Posterior cingulate gyrus (tissue), 11 donors: ENCODE results near the gene PEX7.
A peak's percentile ranks its signal among the peaks of the same experiment; 100 is the strongest.
"Not testable (repeated sequence)": the region's sequence is repeated elsewhere in the genome, so short reads cannot be mapped to it uniquely, and the experiment has no call there.

ENCODE experiments used
- DNase-seq, 10 donors: peaks; one replicate each; pipeline versions ENCODE4 v3.0.0 to v3.0.0-alpha.2; 2020 to 2021; ENCODE audit warnings: mixed read lengths in 3 of 10
- intact Hi-C: fragments of 100-400 bp; cut with DNase I; formaldehyde crosslinking; loops from one replicate; pipeline ENCODE4 v1.15.1; 2023

PEX7 gene

GRCh38 chr6:136790411-136791295, 31.7 kb upstream of the PEX7 start:
- intact Hi-C loops: no loop called here
- DNase-seq: no peak

GRCh38 chr6:136791296-136792094, 30.9 kb upstream of the PEX7 start:
- peak in 8 of 10 donors; percentile 34 to 93 (median 56) for DNase-seq
- intact Hi-C loops: loop anchor here (2.0 kb wide), 1 partner anchor 209 kb away; no protein-coding TSS in a partner anchor

DNA sequence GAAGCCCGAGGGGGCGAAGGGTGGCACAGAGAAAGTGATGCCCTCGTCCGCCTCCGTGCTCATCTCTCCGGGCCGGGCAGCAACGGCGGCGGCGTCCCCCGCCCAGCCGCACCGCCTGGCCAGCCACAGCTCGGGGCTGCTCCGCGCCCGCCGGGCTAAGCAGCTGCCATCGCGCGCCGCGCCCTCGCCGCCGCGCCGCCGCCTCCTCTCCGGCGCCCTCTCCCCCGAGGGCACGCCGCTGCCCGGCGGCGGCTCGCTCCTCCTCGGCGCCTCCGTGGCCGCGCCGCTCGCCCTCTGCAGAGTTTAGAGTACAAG, 30.3 kb upstream of the PEX7 start:
- no peak for DNase-seq
- intact Hi-C loops: loop anchor here (2.0 kb wide), 1 partner anchor 209 kb away; no protein-coding TSS in a partner anchor

GRCh38 chr6:136792410-136793262, 29.8 kb upstream of the PEX7 start, which contains the start of gene MAP3K5:
Gene MAP3K5, minus strand, starts transcription at chr6:136792477. Its CDS starts 320 bp downstream, at chr6:136792157.
- intact Hi-C loops: loop anchor here (1.0 to 2.0 kb wide), 2 partner anchors 148 to 210 kb away; no protein-coding TSS in a partner anchor
- peak; percentile 83 to 98 (median 90) for DNase-seq

GRCh38 chr6:136793363-136793762, 29.0 kb upstream of the PEX7 start:
- intact Hi-C loops: loop anchor here (1.0 to 2.0 kb wide), 2 partner anchors 149 to 211 kb away; no protein-coding TSS in a partner anchor
- DNase-seq: no peak

- DNase-seq: no peak
- intact Hi-C loops: no loop called here
Observed at GRCh38 chr6:136795386-136795785, 27.0 kb upstream of the PEX7 start.

GRCh38 chr6:136795996-136796395, 26.4 kb upstream of the PEX7 start:
- intact Hi-C loops: no loop called here
- no peak for DNase-seq

- intact Hi-C loops: no loop called here
- no peak for DNase-seq
Observed at GRCh38 chr6:136798044-136798443, 24.3 kb upstream of the PEX7 start.

DNA sequence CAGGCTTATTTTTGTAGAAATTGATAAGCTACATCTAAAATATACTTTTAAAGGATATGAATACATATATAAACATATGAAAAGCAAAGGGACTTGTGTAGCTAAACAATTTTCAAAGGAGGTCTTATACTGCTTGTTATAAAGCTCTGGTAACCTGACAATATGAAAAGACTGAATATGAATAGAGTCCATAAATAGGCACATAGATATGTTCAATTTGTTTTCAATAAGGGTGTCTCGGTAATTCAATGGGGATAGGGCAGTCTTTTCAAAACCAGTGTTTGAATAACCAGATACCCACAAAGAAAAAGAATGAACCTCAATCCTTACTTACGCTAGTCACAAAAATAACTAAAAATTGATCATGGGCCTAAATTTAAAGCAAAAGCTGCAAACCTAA, 20.8 kb upstream of the PEX7 start:
- intact Hi-C loops: no loop called here
- DNase-seq: no peak

DNA sequence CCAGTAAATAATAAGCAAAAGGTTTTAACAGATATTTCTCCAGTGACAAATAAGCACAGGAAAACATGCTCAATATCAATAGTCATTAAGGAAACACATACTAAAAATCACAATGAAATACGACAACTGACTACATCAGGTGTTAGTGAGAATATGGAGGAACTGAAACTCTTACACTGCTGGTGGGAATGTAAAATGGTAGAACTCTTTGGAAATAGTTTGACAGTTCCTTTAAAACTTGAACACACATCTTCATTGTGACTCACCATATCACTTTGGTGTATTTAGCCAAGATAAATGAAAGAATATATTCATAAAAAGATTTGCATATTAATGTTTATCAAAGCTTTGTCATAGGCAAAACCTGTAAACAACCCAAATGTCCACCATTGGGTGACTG, 18.8 kb upstream of the PEX7 start:
- DNase-seq: no peak
- intact Hi-C loops: no loop called here

DNA sequence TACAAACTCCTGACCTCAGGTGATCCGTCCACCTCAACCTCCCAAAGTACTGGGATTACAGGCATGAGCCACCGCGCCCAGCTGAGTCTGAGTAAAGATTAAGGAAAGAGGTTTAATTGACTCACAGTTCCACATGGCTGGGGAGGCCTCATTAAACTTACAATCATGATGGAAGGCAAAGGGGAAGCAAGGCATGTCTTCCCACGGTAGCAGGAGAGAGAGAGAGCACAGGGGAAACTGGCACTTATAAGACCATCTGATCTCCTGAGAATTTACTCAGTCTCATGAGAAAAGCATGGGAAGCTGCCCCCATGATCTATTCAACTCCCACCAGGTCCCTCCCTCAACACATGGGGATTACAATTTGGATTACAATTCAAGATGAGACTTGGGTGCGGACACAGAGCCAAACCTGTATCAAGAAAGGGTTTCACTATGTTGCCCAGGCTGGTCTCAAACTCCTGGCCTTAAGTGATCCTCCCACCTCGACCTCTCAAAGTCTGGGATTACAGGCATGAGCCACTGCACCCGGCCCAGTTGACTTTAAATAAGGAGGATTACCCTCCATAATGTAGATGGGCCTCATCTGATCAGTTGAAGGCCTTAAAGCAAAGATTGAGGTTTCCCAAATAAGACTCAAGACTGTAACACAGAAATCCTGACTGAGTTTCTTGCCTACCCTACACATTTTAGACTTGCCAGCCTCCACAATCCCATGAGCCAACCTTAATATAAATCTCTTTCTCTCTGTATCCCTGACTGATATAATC, 13.1 kb upstream of the PEX7 start:
- intact Hi-C loops: no loop called here
- DNase-seq: no peak

DNA sequence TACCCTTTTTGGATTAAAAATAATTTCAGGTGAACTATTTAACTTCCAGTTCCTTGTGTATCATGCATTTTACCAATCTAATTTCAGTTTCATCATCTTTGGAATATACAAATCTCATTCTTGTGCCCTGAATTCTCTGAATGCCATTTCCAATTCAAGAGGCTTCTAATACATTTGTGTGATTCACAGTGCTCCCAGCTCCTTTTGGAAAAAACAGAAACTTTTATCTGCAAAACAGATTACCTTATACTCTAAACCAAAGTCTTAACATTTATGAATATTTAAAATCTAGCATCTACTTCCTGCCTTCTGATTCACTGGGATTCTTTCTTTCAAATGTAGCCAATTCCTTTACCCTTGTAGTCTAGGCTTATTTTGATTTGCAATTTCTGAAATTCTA, 11.1 kb upstream of the PEX7 start:
- DNase-seq: no peak
- intact Hi-C loops: no loop called here

DNA sequence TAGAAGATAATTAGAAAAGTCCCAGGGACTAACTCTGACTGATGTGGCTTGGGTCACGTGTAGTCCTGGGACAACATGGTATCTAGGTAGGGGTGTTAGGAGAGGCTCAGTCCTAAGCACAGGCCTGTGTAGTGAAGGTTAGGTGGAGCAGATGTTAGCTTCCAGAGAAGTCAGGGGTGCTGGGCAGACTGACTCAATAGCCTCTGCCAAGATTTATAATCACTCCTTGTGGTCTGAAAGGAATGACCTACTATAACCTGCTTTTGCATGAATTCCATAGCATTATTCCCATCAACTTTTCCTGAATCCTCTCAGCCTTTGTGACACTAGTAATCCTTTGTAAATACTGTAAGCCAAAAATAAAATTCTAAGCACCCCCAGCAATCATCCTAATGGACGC, 10.2 kb upstream of the PEX7 start:
- intact Hi-C loops: no loop called here
- no peak for DNase-seq

- DNase-seq, intact Hi-C loops: not testable (repeated sequence)
Observed at GRCh38 chr6:136815608-136816007, 6.8 kb upstream of the PEX7 start.

DNA sequence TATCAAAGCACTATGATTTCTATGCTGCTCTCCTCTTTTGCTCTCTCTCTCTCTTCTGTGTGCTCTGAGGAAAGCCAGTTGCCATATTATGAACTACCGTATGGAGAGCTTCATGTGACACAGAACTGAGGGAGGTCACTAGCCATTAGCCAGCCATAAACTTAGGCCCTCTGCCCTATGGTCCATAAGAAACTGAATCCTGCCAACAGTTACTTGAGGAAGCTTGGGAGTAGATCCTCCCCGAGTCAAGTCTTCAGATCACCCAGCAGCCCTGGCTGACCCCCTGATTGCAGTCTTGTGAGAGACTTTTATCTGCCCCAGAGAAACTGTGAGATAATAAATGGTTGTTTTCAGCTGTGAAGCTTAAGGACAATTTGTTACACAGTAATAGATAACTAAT, 5.7 kb upstream of the PEX7 start:
- intact Hi-C loops: no loop called here
- DNase-seq: no peak

DNA sequence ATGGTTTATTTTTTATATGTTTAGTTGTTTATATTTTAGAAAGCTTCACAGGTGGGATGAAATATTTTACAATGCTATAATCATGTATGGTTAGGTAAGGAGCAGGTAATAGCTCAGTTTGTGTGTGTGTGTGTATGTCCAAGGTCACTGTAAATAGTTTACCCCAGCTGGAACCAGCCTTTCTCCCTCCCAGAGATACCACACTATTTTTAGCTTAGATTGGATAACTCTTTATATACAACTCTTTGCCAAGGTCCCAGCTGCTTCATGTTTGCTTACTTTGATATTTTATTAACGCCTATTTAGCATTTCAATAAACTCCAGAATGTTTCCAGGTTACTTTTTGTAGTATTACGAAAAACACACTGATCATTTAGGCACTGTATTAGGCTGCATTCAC, 1.8 kb upstream of the PEX7 start:
- intact Hi-C loops: no loop called here
- no peak for DNase-seq

DNA sequence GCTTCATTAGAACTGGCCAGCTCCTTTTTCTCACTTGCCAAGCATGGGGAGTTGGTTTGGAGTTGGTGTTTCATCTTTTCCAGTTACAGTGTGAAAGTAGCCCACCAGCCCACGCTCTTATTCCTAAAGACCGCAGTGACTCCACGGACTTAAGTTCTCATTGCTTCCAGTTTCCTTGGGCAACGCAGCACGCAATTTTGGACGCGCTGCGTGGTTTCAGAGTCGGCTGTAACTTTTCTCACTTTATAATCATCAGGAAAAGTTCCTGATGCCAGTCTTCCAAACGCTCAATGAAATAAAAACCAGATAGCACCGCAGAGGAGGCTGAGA, 381 bp upstream of the PEX7 start:
- peak in 5 of 10 donors; percentile 13 to 83 (median 19) for DNase-seq
- intact Hi-C loops: no loop called here

DNA sequence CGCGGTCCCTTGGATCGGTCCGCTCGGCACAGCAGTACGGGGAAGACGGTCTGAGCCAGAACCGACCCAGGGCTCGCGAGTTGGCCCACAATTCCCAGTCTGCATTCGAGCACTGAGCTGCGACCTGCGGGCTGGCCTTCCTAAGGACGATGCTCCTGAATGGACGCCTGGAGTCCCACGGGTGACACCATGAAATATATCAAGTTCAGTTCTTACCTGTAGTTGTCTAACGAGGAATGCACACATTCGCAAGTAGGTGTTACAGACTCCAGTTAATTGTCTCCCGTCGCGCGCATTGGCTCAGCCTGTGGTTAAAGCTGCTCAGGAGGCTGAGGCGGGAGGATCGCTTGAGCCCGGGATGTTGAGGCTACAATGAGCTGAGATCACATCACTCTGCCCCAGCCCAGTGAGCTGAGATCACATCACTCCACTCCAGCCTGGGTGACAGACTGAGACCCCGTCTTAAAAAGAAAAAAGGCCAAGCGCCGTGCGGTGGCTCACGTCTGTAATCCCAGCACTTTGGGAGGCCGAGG, 802 bp downstream of the PEX7 start:
- intact Hi-C loops: no loop called here
- DNase-seq: peak in 2 of 10 donors; percentile 77 to 83

DNA sequence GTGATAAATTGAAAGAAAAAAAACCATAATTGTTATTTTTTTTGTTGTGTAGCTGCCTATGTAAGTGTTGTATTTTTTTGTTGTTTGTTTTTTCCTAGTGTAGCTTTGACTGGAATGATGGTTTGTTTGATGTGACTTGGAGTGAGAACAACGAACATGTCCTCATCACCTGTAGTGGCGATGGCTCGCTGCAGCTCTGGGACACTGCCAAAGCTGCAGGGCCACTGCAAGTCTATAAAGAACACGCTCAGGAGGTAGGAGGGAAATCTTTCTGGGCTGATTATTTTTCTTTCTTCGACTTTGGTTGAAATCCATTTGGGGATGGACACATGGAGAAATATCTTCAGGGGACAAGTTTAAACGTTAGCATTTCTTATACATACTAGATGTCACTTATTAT, 3.8 kb downstream of the PEX7 start:
- DNase-seq: no peak
- intact Hi-C loops: no loop called here
